Measurements from ENCODE around the gene ZNF728. TPM values are rescaled to one million over a fixed set of nuclear protein-coding genes. Genes with fewer than 3 reads are reported as not detected.
"Not testable (repeated sequence)": the region's sequence is repeated elsewhere in the genome, so short reads cannot be mapped to it uniquely, and the experiment has no call there.

Gene ZNF728
- total RNA-seq, 4 donors from 2014 or later = not detected

DNA sequence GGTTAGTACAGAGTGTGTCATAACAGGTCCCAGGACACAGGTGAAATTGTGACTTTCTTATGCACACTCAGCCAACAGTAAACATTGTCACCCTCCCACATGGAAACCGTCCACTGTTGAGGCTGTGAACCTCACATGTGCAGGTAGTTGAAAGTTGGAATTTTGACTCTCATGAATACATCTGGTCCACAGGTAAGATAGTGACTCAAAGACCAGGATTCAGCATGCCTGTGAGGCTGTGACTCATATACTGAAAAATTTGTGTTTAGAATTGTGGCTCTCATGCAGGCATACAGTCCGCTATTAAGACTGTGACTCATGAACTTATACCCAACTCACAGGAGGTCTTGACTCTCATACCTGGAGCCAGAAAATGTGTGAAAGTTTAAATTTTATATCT lies 67.8 kb downstream of the ZNF728 start:
- in situ Hi-C loops (cut with MboI; ENCODE audit: low sequenced_read_pairs in 4 of 4) = loop anchor here (5.0 kb wide), 1 partner anchor 998 kb away; no protein-coding TSS in a partner anchor
- Histone ChIP-seq H3K4me3 (no peak overlapping the region), H3K36me3 (no peaks in the 10 kb centered on the region), H3K4me1 (no peaks in the 10 kb centered on the region), H3K27ac (no peak overlapping the region), H3K27me3 (no peaks in the 10 kb centered on the region), H3K9me3 (no peaks in the 10 kb centered on the region)
- no peak for ATAC-seq
- no peak for TF ChIP-seq POLR2A (IDR thresholded peaks at IDR 0.05)
- TF ChIP-seq, protein P1, sequence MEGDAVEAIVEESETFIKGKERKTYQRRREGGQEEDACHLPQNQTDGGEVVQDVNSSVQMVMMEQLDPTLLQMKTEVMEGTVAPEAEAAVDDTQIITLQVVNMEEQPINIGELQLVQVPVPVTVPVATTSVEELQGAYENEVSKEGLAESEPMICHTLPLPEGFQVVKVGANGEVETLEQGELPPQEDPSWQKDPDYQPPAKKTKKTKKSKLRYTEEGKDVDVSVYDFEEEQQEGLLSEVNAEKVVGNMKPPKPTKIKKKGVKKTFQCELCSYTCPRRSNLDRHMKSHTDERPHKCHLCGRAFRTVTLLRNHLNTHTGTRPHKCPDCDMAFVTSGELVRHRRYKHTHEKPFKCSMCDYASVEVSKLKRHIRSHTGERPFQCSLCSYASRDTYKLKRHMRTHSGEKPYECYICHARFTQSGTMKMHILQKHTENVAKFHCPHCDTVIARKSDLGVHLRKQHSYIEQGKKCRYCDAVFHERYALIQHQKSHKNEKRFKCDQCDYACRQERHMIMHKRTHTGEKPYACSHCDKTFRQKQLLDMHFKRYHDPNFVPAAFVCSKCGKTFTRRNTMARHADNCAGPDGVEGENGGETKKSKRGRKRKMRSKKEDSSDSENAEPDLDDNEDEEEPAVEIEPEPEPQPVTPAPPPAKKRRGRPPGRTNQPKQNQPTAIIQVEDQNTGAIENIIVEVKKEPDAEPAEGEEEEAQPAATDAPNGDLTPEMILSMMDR (IDR thresholded peaks at IDR 0.05 in 4 of 5, conservative IDR thresholded peaks at IDR 0.05 in 1 of 5) = no peak
- intact Hi-C loops (cut with DNase I; ENCODE audit: low total_unique reads) = no loop called here
- DNase-seq = no peak

DNA sequence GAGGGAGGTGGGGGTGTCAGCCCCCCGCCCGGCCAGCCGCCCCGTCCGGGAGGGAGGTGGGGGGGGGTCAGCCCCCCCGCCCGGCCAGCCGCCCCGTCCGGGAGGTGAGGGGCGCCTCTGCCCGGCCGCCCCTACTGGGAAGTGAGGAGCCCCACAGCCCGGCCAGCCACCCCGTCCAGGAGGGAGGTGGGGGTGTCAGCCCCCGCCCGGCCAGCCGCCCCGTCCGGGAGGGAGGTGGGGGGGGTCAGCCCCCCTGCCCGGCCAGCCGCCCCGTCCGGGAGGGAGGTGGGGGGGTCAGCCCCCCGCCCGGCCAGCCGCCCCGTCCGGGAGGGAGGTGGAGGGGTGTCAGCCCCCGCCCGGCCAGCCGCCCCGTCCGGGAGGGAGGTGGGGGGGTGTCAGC lies 75.4 kb downstream of the ZNF728 start:
- H3K4me1 ChIP-seq; H3K9me3 ChIP-seq; in situ Hi-C loops (cut with MboI; ENCODE audit: low sequenced_read_pairs in 4 of 4); intact Hi-C loops (cut with DNase I; ENCODE audit: low total_unique reads); DNase-seq; H3K4me3 ChIP-seq; H3K27me3 ChIP-seq; ATAC-seq; H3K36me3 ChIP-seq; H3K27ac ChIP-seq: not testable (repeated sequence)

DNA sequence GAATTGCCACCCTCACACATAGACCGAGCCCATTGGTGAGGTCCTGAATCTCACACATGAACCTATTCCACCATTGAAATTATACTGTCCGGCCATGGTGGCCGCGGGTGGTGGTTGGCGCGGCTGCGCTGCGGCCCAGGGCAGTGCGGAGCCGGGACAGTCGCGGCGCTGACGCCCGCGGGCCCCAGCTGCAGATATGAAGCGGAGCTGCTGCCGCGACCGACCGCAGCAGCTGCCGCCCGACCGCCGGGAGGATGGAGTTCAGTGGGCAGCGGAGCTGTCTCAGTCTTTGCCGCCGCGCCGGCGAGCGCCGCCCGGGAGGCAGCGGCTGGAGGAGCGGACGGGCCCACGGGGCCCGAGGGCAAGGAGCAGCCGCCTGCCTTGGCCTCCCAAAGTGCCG lies 77.8 kb downstream of the ZNF728 start:
- intact Hi-C loops (cut with DNase I; ENCODE audit: low total_unique reads); ATAC-seq; DNase-seq; H3K36me3 ChIP-seq; H3K27ac ChIP-seq; H3K4me1 ChIP-seq; H3K27me3 ChIP-seq; H3K9me3 ChIP-seq; H3K4me3 ChIP-seq; in situ Hi-C loops (cut with MboI; ENCODE audit: low sequenced_read_pairs in 4 of 4): not testable (repeated sequence)

Other genes with a start within 250 kb of the ZNF728 start
- gene ZNF99, start 219.0 kb downstream of the ZNF728 start, total RNA-seq = under 1 TPM in 2 of 4 donors, not detected in 2; 0.03 to 0.05 TPM
- not detected for gene ZNF723, start 170.9 kb downstream of the ZNF728 start, total RNA-seq
- not detected for gene ZNF730, start 113.8 kb upstream of the ZNF728 start, total RNA-seq
- gene ZNF724, start 247.2 kb upstream of the ZNF728 start, total RNA-seq = under 1 TPM in 3 of 4 donors, not detected in 1; 0.20 to 0.62 (median 0.46) TPM